Psoas muscle (tissue), 8 donors: Measurements from ENCODE around the gene CACNA1C. TPM values are rescaled to one million over a fixed set of nuclear protein-coding genes. Genes with fewer than 3 reads are reported as not detected.

Experiments
- ATAC-seq, 4 donors: fragments of 200-7000 bp; cut with Tn5 transposase; one replicate each; pipeline ENCODE4 v1.9.1; 2020; ENCODE audit warnings: moderate library complexity in 3 of 4, mild to moderate bottlenecking in 2 of 4
- DNase-seq, 2 donors: peaks; one replicate each; pipeline ENCODE4 v3.0.0-alpha.2; 2020
- H3K27ac ChIP-seq: fragments of 200-600 bp; one replicate; pipeline ENCODE4 v1.8.0; 2022
- H3K27me3 ChIP-seq, 3 donors: fragments of 200-600 bp in 1 of 3; one replicate each; pipeline versions ENCODE4 v1.6.1 to v1.8.0; 2013 to 2022; ENCODE audit warnings: low read length in 2 of 3, mild to moderate bottlenecking in 2 of 3, moderate library complexity in 1 of 3; ENCODE audit not compliant: insufficient read depth in 3 of 3
- H3K36me3 ChIP-seq, 2 donors: fragments of 200-600 bp in 1 of 2; one replicate each; pipeline versions ENCODE4 v1.6.1 to v1.8.0; 2013 to 2022; ENCODE audit warnings: low read depth in 1 of 2, mild to moderate bottlenecking in 1 of 2, moderate library complexity in 1 of 2; ENCODE audit not compliant: insufficient read depth in 1 of 2
- H3K4me1 ChIP-seq: fragments of 200-600 bp; one replicate; pipeline ENCODE4 v1.8.0; 2022
- H3K4me3 ChIP-seq: fragments of 200-600 bp; one replicate; pipeline ENCODE4 v1.8.0; 2022; ENCODE audit warnings: mild to moderate bottlenecking
- H3K9me3 ChIP-seq: fragments of 200-600 bp; one replicate; pipeline ENCODE4 v1.8.0; 2022
- WGBS, 3 donors: extraction: QIAGEN DNeasy Blood & Tissue Kit; methylation state at CpG; one replicate each; pipeline versions ENCODE4 v1.1.6 to v1.1.7; 2013; 5-methylcytosine and 5-hydroxymethylcytosine counted together
- intact Hi-C, 2 donors: fragments of 100-400 bp; cut with DNase I; formaldehyde crosslinking; loops; one replicate each; pipeline versions ENCODE4 v1.11.0 to v1.14.2; 2022
- polyA plus RNA-seq, 3 donors: library from polyadenylated mRNA; stranded (reverse); fragments of 200-250 nt; gene quantifications; one replicate each; pipeline ENCODE4 v1.2.3, GENCODE V29; 2013
- total RNA-seq, 4 donors: library from RNA; stranded (reverse); fragmentation: NEBNext Ultra II Directional in 2 of 4; extraction: Animal tissue kit (Norgen Biotek cat#: 25700) in 2 of 4; gene quantifications; one replicate each; pipeline versions ENCODE4 v1.2.1 to v1.2.4, GENCODE V29; 2021 to 2023
- TF ChIP-seq, protein P1 (sequence below): fragments of 200-600 bp; IDR thresholded peaks from one replicate; pipeline ENCODE4 v1.8.0; 2022; ENCODE audit warnings: antibody characterized with exemption
- donor health status: healthy with polysubstance abuse.
- donor health status: DM: no; HTN: no; CAD: no; lungs with moderate emphysema.
- donor health status: Bipolar disorder and iron deficiency.
- donor health status: healthy.
- donor health status: DM: yes; HTN: yes; CAD: no.
- donor health status: DM: no; HTN: no; CAD: no.
- donor health status: DM: no; HTN: no; CAD: no.
- donor health status: DM: yes; HTN: yes; CAD: no.

Gene CACNA1C
- total and polyA plus RNA-seq, 7 donors = 0.26 to 2.9 (median 0.95) TPM

DNA sequence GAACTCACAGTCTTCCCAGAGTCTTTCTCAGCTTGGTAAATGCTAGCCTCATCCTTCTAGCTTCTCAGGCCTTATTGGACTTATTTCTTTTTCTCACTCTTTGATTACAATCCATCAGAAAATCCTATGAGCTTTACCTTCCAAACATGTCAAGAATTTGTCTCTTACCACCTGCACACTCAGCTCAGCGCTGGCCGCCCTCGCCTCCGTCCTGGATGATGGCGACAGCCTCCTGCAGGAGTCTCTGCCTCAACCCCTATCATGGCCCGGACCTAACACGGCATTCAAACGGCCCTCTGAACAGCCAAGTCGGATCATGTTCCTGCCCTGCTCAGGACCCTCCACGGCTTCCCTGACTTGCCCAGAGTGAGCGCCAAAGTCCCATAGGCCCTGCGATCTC, 408.9 kb downstream of the CACNA1C start:
- intact Hi-C loops = no loop called here
- Histone ChIP-seq H3K27me3 (peaks cover 0 to 8% (median 3%) of the 10 kb centered on the region in 3 donors), H3K9me3 (no peaks in the 10 kb centered on the region), H3K27ac (no peak overlapping the region), H3K36me3 (no peaks in the 10 kb centered on the region), H3K4me3 (no peak overlapping the region), H3K4me1 (no peaks in the 10 kb centered on the region)
- ATAC-seq = no peak
- no peak for DNase-seq
- 82 to 89% (median 84%) methylated on average over 12 of the region's 12 CpGs for WGBS, 3 donors
- TF ChIP-seq, protein P1, sequence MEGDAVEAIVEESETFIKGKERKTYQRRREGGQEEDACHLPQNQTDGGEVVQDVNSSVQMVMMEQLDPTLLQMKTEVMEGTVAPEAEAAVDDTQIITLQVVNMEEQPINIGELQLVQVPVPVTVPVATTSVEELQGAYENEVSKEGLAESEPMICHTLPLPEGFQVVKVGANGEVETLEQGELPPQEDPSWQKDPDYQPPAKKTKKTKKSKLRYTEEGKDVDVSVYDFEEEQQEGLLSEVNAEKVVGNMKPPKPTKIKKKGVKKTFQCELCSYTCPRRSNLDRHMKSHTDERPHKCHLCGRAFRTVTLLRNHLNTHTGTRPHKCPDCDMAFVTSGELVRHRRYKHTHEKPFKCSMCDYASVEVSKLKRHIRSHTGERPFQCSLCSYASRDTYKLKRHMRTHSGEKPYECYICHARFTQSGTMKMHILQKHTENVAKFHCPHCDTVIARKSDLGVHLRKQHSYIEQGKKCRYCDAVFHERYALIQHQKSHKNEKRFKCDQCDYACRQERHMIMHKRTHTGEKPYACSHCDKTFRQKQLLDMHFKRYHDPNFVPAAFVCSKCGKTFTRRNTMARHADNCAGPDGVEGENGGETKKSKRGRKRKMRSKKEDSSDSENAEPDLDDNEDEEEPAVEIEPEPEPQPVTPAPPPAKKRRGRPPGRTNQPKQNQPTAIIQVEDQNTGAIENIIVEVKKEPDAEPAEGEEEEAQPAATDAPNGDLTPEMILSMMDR = no peak

DNA sequence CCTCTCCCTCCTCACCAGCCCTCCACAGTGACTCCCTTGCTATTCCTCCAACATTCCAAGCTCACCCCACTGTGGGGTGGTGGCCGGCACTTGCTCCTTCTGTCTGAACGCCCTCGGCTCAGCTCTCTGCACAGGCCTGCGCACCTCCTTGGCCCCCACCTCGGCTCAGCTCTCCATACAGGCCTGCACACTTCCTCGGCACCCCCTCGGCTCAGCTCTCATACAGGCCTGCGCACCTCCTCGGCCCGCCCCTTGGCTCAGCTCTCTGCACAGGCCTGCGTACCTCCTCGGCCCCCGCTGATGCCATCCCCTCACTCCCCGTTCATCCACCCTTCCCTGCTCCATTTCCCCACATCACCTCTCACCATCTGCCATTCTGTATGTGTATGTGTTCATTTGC, 409.3 kb downstream of the CACNA1C start:
- ATAC-seq (no peak), DNase-seq (no peak)
- Histone ChIP-seq H3K9me3 (no peaks in the 10 kb centered on the region), H3K27me3 (peaks cover 0 to 8% (median 3%) of the 10 kb centered on the region in 3 donors), H3K27ac (no peak overlapping the region), H3K4me3 (no peak overlapping the region), H3K4me1 (no peaks in the 10 kb centered on the region), H3K36me3 (no peaks in the 10 kb centered on the region)
- intact Hi-C loops = no loop called here
- WGBS, 3 donors = 92 to 96% (median 92%) methylated on average over 14 of the region's 14 CpGs
- TF ChIP-seq, protein P1 = no peak

DNA sequence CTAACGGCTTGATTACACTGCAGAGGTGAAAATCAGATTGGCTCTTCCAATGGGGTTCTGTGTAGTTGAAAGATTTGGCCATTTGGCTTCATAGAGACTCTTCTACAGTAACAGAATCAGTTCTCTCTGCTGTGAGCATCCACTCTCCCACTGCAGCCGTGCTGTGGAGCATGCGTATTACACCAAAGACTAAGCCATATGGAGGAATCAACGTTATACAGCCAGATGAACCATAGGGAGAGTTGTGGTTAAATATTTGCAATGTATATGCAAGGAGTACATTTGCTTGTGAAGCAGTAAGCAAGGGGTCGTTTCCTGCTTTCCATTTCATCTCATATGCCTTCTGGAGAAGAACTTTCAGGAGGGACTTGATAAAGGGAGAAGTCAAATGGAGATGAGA, 410.9 kb downstream of the CACNA1C start:
- no peaks in the 10 kb centered on the region for H3K4me1 ChIP-seq
- H3K4me3 ChIP-seq = no peak overlapping the region
- TF ChIP-seq, protein P1 = no peak
- intact Hi-C loops = no loop called here
- WGBS, 3 donors = 57 to 70% (median 69%) methylated on average over 5 of the region's 5 CpGs
- no peaks in the 10 kb centered on the region for H3K36me3 ChIP-seq
- H3K27ac ChIP-seq = no peak overlapping the region
- no peaks in the 10 kb centered on the region for H3K9me3 ChIP-seq
- H3K27me3 ChIP-seq = peaks cover 0 to 8% (median 3%) of the 10 kb centered on the region in 3 donors
- no peak for DNase-seq
- ATAC-seq = no peak

DNA sequence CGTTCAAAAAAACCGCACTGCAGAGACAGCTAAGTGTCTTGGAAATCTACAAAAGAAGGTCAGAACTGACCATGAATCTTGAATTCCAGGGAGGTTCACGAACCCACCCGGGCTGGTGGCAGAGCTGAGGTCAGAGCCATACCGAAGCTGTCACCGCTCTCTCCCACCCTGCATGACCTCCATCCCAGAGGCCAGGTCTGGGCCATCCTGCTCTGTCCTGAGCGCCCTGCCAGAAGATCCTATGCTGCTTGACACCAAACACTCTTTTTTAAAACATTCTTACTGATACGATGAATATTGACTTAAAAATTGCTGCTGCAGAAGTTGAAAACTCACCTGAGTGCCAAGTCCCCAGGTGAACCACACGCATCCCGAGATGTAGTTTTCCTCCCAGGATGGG, 412.9 kb downstream of the CACNA1C start:
- H3K36me3 ChIP-seq = no peaks in the 10 kb centered on the region
- no peak for ATAC-seq
- no peak overlapping the region for H3K27ac ChIP-seq
- H3K27me3 ChIP-seq = peaks cover 0 to 8% (median 3%) of the 10 kb centered on the region in 3 donors
- no peak for DNase-seq
- no peak overlapping the region for H3K4me3 ChIP-seq
- H3K4me1 ChIP-seq = no peaks in the 10 kb centered on the region
- TF ChIP-seq, protein P1 = no peak
- intact Hi-C loops = no loop called here
- WGBS, 3 donors = 69 to 78% (median 73%) methylated on average over 10 of the region's 10 CpGs
- no peaks in the 10 kb centered on the region for H3K9me3 ChIP-seq

DNA sequence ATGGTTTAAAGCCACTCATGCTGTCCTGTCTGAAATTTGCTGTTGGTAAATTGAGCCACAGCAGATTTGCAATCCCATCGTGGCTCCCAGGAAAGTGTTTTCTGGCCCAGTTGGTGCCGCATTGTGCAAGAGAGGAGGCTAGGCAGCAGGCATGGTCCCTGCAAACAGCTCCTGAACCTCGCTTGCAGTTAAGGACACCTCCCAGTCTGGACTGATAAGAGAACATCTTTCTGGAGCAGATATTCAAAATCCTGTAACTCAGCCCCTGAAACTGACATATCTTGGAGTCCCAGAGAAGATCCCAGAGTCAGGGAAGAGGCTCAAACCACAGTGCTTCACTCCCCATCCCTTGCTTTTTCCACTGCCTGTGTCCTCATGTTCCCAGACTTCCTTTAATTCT, 413.4 kb downstream of the CACNA1C start:
- intact Hi-C loops = no loop called here
- Histone ChIP-seq H3K4me1 (no peaks in the 10 kb centered on the region), H3K27ac (no peak overlapping the region), H3K4me3 (no peak overlapping the region), H3K27me3 (peaks cover 0 to 8% (median 3%) of the 10 kb centered on the region in 3 donors), H3K9me3 (no peaks in the 10 kb centered on the region), H3K36me3 (no peaks in the 10 kb centered on the region)
- WGBS, 3 donors = 63 to 68% (median 67%) methylated on average over 3 of the region's 3 CpGs
- DNase-seq = no peak
- TF ChIP-seq, protein P1 = no peak
- ATAC-seq = no peak
